GM18861 (cell line): Measurements from ENCODE around the gene KCNK6.
A peak's percentile ranks its signal among the peaks of the same experiment; 100 is the strongest.

Source experiments
- ATAC-seq: cut with Tn5 transposase; IDR thresholded peaks from one replicate; pipeline ENCODE4 v1.9.1; 2021; ENCODE audit not compliant: unreplicated experiment

KCNK6 gene

DNA sequence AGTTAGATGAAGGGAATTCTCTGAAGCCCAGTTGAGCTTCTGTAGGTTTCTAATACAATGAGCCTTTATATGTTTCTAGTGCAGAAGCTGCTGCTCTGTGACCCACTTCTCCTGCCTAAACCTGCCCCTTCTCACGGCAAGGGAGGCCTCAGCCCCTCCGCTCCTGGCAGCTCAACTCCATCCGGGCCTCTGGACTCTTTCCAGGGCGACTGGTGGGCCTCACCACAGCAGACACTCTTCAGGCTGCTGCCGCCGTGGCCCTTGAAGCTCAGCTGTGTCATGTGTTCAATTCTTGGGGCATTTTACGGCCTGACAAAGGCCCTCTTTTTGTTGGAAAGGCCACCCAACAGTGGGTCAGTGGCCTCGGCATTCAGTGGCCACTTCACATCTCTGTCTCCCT lies 25.6 kb upstream of the KCNK6 start:
- ATAC-seq: no peak

DNA sequence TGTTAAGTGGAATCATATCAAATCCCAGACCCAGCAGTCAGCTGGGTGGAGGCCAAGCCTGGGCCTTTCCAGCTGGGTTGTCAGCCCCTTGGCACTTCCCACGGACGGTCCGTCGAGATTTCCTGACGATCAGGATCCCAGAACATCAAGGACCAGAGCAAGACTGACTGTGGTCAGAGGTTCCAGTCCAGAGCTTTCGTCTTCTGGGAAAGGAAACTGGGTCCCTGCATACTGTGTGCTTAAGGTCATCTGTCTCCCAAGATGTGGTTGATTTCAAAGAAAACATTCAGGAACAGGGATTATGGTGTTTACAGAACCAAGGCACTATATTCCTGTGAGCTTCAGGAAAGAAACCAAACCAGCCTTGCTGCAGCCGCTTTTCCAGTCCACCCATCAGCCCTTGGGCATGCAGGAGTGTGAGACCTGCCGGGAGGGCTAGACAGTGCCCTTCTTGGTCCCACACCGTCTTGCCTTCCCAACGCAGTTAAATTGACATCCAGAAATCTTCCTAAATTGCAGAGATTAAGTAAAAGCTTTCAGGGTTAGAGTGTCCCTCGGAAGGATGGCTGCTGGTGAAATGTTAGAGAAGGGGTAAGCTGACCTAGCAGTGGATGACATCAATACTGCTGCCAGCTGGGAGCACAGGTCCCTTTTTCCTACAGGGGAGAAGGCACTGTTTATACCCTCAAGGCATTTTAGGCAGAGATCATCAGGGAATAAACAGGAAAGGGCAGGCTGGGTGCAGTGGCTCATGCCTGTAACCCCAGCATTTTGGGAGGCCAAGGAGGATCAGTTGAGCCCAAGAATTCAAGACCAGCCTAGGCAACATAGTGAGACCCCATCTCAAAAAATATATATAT lies 20.6 kb upstream of the KCNK6 start:
- no peak for ATAC-seq

GRCh38 chr19:38303517-38304351 lies 15.9 kb upstream of the KCNK6 start, which contains the start of gene C19orf33:
Gene C19orf33, plus strand, starts transcription at chr19:38304251. Its CDS starts 11 bp downstream, at chr19:38304262.
- no peak for ATAC-seq

DNA sequence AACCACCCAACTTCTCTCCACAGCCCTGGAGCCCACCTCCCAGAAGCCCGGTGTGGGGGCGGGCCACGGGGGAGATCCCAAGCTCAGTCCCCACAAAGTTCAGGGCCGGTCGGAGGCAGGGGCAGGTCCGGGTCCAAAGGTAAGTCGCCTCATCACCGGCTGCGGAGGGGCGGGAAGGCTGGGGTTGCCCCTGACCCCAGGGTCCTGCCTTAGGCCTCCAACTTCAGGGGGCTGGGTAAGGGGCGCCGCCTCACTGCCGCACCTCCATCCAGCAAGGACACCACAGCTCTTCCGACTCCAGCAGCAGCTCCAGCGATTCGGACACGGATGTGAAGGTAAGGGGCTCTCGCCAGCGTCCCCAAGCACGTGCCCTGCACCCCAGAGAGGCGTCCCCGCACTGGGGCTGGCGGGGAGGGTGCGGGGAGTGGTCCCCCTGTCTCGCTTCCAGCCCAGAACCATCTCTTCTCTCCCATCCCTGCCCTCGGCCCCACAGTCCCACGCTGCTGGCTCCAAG lies 15.2 kb upstream of the KCNK6 start:
- ATAC-seq: no peak

GRCh38 chr19:38304866-38305429 lies 14.7 kb upstream of the KCNK6 start:
- no peak for ATAC-seq

- no peak for ATAC-seq
Measured at GRCh38 chr19:38306236-38306635, 13.4 kb upstream of the KCNK6 start.

DNA sequence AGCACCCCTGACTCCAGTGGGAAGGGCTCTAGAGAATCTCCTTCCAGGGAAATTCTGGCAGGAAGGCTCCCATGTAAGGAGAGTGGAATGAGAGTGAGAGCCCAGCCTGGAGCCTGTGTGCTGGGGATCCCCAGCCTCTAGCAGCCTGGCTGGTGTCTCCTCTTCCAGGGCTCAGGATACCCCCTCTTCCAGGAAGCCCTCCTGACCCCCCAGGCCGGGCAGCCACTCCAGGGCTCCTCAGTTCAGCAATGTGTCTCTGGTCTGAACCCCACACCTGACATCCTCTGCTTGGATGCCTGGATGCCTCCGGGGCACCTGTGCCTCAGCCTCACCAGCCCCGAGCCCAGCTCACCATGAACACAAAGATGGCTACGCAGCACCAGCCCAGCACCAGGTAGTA lies 12.6 kb upstream of the KCNK6 start:
- no peak for ATAC-seq

GRCh38 chr19:38307597-38307996 lies 12.0 kb upstream of the KCNK6 start:
- ATAC-seq: no peak

- no peak for ATAC-seq
Measured at GRCh38 chr19:38308006-38308766, 11.5 kb upstream of the KCNK6 start.

DNA sequence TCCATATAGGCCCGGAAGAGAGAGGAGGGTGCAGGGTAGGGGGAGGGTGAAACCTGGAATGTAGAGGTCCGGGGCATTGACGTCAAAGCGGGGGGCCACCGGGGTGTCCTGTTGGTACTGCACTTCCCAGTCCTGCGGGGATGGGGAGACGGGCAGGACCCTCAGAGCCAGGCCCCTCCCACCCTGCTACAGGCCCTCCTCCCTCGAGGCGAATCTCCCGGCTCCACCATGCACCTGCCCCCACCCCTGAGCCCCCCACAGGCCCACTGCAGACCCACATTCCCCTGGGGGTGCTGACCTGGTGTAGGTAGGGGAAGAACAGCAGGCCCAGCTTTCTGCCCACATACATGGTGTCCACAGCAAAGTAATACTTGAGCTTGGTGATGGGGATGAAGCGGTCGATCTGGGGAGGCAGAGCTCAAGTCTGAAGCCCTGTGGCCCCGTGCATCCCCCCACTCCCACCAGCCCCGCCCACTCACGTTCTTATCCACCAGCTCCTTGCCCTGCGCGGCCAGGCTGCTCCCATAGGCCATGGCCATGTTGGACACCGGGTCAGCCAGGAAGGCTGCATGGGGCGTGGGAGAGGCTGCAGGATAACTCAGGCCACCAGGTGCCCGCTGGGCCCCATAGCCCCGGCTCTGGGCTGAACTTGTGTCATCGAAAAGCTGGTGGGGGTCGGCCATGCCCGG lies 10.6 kb upstream of the KCNK6 start:
- ATAC-seq: no peak

DNA sequence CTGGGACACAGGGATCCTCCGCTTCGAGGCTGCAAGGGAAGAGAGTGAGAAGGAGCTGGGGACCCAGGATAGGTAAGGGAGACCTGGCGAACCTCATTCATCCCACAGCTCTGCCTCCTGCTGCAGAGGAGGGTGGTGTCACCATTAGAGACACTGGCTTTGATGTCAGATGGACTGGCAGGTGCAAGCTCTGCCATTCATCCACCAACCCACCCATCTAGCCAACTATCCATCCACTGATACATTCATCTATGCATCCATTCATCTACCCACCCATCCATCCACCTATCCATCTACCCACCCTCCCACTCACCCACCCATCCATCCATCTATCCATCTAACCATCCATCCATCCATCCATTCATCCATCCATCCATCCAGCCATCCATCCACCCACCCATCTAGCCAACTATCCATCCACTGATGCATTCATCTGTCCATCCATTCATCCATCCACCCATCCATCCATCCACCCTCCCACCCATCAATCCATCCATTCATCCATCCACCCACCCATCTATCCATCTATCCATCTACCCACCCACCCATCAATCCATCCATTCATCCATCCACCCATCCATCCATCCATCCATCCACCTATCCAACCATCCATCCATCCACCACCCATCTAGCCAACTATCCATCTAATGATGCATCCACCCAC lies 9.9 kb upstream of the KCNK6 start:
- ATAC-seq: no peak

DNA sequence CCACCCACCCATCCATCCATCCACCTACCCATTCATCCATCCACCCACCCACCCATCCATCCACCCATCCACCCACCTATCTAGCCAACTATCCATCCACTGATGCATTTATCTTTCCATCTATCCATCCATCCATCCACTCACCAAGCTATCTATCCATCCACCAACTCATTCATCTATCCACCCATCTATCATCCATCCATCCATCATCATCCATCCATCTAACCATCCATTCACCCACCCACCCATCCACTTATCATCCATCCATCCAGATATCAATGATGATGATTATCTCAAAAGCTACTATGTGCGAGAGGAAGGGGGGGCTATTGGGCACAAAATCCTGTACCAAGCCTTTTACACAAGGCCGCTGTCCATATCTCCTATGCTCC lies 9.4 kb upstream of the KCNK6 start:
- ATAC-seq: no peak

GRCh38 chr19:38310986-38311385 lies 8.7 kb upstream of the KCNK6 start:
- ATAC-seq: no peak

- ATAC-seq: peak; percentile 87
Measured at GRCh38 chr19:38315657-38316476, 3.8 kb upstream of the KCNK6 start, which contains the start of gene YIF1B. Gene YIF1B, minus strand, starts transcription at chr19:38315947. Its CDS starts 30 bp downstream, at chr19:38315917.

DNA sequence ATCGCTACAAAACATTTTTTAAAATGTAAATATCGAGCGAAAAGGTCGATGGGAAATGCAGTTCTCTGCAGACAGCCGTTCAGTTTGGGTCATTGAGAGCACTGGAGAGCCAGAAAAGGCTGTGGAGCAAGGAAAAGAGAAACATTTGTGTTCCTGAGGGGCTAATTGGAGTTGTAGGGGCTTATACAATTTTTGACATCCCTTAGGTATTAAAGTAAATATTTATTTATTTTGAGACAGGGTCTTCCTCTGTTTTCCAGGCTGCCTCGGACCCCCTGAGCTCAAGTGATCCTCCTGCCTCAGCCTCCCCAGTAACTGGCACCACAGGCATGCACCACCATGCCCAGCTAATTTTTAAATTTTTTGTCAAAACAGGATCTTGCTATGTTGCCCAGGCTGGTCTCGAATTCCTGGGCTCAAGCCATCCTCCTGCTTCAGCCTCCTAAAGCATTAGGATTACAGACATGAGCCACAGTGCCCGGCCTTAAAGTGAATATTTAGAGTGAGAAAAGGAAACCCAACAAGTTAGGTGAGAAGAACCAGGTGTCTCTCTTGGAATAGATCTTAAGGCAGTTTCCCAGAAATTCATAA lies 3.1 kb upstream of the KCNK6 start:
- no peak for ATAC-seq

- no peak for ATAC-seq
Measured at GRCh38 chr19:38317104-38317612, 2.5 kb upstream of the KCNK6 start.

DNA sequence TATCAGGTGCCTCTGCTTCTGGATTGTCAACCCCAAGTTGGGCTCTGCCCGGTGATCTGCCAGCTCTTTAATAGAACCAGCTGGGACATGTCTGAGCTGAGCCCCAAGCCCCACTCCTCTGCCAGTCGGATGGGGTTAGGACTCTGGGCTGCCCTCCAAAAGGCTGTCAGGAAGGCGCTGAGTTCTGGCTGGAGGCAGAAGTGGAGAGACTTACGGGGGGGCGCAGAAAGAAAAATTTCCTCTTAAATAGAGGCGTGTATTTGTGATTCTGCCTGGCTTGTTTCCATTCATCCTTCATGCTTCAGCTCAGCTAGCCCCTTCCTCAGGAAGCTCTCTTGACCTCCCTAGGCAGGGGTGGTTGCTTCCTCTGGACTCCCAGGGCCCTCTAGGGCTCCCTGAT lies 985 bp upstream of the KCNK6 start:
- ATAC-seq: no peak

DNA sequence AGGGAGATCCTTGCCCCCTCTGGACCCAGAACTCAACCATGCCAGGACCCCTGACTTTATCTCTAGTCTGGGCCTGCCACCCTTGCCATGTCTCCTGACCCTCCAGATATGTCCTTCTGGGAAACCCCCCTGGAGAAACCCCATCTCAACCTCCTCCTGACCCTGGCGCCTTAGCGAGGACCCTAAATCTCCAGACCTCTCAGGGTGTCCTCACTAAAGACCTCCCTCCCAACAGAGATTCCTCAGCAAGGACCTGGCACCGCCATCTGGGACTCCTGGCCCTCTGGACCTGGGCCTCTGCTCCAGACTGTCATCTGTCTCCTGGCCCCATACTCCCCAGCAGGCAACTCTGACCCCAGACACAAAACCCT lies 1.3 kb downstream of the KCNK6 start:
- ATAC-seq: no peak
